NCI-H748 treated with DMSO at 0.1 percent for 48 hours (cell line): ENCODE measurements around the gene CTAGE1.
"Not testable (repeated sequence)": the region's sequence is repeated elsewhere in the genome, so short reads cannot be mapped to it uniquely, and the experiment has no call there.

Experiments used
- DNase-seq: peaks from one replicate; lab custom pipeline; 2025; lab: John Stamatoyannopoulos, UW

The CTAGE1 gene

GRCh38 chr18:22434973-22435608, 17.4 kb upstream of the CTAGE1 start:
- DNase-seq, result no peak

DNA sequence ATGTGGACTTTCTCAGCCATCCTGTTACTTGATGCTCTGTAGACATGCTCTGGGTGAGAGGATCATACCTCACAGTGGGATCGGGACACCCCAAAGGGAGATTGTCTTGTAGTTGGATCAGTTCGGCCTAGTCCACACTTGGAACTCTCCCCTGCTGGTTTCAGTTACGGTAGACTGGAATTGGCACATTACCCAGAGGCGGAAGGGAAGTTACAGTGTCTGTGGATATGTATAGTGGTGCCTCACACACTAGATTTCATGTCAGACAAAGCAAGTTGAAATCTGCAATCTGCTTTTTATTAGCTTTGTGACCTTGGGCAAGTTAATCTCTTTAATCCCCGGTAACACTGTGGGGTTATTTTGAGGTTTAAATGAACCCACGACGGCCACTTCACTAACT, 16.2 kb upstream of the CTAGE1 start:
- DNase-seq, result no peak

- DNase-seq, result no peak
Observed at GRCh38 chr18:22432657-22433137, 15.0 kb upstream of the CTAGE1 start.

DNA sequence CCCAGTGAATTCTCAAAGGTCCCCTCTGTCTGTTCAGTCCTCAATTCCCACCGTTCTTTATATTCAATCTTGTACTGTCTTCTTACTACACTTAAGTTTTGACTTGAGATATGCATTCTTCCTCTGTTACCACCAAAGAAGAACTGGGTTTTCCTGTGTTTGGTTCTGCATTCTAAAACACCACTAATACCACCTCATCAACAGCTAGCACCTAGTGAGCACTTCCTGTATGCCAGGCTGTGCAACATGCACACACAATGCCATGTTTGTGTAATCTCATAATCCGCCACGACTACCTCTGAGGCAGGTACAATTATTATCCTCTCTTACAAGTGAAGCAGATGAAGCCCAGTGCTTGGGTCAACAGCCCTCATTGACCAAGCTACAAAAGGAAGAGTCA, 11.8 kb upstream of the CTAGE1 start:
- DNase-seq, result no peak

GRCh38 chr18:22428672-22429071, 11.0 kb upstream of the CTAGE1 start:
- no peak for DNase-seq

- no peak for DNase-seq
Observed at GRCh38 chr18:22427822-22428549, 10.3 kb upstream of the CTAGE1 start.

GRCh38 chr18:22424565-22424963, 6.8 kb upstream of the CTAGE1 start:
- no peak for DNase-seq

GRCh38 chr18:22423878-22424564, 6.3 kb upstream of the CTAGE1 start:
- DNase-seq, result no peak

GRCh38 chr18:22422909-22423548, 5.3 kb upstream of the CTAGE1 start:
- DNase-seq, result no peak

DNA sequence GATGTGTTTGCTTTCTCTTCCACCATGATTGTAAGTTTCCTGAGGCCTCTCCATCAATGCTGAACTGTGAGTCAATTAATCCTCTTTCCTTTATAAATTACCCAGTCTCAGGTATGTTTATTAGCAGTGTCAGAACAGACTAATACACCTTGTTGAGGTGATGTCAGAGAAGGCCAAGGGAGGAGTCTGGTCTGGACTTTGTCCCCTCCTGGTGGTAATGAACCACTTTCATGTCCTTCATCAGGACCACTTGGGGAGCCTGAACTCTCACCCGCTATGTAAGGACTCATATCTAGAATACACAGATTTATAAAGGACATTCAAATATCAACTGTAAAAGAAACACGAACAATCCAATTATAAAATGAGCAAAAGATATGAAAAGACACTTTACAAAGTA, 2.9 kb upstream of the CTAGE1 start:
- no peak for DNase-seq

DNA sequence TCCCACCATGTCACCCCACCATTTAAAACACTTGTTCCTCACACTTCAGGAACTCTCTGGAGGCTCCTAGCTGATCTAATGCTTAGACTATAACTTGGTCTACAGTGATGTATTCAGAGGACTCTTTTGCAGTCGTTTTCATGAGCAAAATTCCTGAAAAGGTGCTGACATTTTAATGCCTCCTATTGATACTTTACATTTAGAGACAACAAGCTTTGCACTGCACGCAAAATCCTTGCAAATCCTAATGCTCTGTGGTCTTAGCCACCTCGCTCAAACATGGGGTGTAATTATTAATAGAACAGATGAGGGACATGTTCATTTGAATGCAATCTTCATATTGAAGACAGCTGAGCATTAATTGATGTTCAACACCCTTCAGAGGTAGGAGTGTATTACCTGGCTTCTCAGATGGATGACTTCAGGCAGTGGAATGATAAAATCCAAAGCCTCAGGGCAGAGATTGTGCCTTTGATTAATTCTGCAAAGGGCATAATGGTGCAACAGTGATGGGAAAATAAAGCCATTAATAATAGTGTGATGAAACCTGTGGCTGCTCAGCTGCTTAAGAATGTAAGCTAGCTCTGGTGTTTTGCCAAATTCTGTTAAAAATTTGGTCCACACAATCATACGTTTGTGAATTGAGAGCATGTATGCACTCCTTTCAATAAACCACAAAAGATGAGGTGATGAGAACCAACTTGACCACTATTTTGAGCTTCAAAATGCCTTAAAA, 5.4 kb downstream of the CTAGE1 start:
- no peak for DNase-seq

DNA sequence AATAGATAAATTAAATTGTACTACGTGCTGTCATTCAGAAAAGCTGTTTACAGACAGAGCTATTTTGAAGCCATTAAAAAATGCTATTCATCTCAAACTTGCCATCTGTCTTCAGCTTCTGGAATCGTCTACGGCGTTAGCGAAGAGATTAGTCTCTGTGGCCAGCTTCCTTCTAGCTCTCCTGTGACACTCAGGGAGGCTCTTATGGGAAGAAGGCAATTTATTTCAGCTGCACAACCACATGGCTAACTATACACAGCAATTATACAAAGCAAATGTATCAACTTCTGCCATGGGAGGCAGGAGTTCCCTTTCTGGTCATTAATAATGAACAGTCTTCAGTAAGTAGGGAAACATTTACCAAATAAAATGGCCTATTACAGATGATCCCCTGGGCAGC, 6.3 kb downstream of the CTAGE1 start:
- no peak for DNase-seq

GRCh38 chr18:22410126-22410525, 7.6 kb downstream of the CTAGE1 start:
- DNase-seq, result no peak

DNA sequence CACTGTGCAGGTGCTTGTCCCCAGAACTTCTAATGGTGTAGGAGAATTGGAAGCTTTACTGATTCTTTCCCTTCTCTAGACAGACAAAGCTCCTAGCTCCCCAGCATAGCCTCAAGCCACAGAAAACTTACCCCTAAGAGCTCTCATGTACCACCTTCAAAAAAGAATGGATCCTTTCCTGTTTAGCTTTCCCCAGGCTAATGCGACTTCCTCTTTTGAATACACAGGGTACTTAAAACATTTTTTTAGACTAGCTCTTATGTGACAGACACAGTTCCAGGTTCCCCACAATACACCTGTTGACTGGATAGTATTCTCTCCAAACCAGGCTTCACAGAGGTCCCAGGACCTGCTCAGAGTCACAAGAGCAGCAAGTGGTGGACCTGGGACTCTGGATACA, 8.3 kb downstream of the CTAGE1 start:
- DNase-seq, result no peak

- no peak for DNase-seq
Observed at GRCh38 chr18:22408059-22408458, 9.7 kb downstream of the CTAGE1 start.

GRCh38 chr18:22405142-22405541, 12.6 kb downstream of the CTAGE1 start:
- no peak for DNase-seq

DNA sequence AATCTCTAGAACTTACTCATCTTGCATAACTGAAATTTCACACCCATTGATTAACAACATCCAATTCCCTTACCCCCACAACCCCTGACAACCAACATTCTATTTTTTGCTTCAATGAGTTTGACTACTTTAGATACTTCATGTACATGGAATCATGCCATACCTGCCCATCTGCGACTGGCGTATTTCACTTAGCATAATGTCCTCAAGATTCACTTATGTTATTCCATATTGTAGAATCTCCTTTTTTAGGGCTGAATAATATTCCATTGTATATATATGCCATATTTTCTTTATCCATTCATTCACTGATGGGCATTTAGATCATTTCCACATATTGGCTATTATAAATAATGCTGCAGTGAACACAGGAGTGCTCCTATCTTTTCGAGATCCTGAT, 13.8 kb downstream of the CTAGE1 start:
- no peak for DNase-seq

GRCh38 chr18:22399949-22400348, 17.8 kb downstream of the CTAGE1 start:
- DNase-seq, result no peak

GRCh38 chr18:22398464-22398863, 19.3 kb downstream of the CTAGE1 start:
- DNase-seq, result no peak

DNA sequence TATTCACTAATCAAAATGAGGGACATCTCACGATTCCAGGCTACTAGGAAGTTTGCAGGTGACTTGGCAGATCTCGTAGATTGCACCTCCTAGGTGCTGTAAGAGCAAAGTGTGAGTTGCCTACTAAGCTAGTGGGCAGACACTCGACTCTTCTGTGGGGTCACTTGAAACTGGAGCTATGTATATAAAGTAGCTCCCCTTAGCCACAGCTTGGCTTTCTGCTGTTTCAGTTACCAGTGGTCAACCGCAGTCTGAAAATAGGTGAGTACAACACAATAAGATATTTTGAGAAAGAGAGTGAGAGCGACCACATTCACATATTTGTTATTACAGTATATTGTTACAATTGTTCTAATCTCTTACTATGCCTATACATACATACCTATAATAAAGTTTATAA, 23.3 kb downstream of the CTAGE1 start:
- DNase-seq, result no peak

DNA sequence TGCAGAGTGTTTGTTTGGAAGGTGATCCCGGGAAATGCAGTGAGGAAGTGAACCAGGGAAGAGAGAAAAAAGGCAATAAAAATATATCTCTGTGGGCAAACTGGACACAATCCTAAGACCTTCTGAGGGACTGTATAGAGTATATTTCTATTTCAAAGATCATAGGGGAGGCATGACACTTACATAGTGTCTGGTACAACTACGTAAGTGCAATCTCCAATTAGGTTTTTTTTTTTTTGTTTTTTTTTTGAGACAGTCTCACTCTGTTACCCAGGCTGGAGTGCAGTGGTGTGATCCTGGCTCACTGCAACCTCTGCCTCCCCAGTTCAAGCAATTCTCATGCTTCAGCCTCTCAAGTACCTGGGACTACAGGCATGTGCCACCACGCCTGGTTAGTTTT, 24.6 kb downstream of the CTAGE1 start:
- not testable (repeated sequence) for DNase-seq
